ENCODE data around the gene POU2AF1. TPM values are rescaled to one million over a fixed set of nuclear protein-coding genes. Genes with fewer than 3 reads are reported as not detected.

POU2AF1 gene
- polyA plus RNA-seq, 1 donor (not counting 4 experiments of a cell fraction or from before 2014, with no cell fraction given): not detected

- Histone ChIP-seq H4K20me1 (ENCODE audit: control insufficient read depth, extremely low read depth, insufficient read depth, low read length) (no peaks in the 10 kb centered on the region), H3K4me1 (ENCODE audit: control insufficient read depth, extremely low read depth, insufficient read depth, low read length) (no peaks in the 10 kb centered on the region), H3K27me3 (ENCODE audit: control insufficient read depth, extremely low read depth, insufficient read depth, low read length) (peaks cover under 1% of the 10 kb centered on the region), H3K36me3 (ENCODE audit: control insufficient read depth in 2 of 2, extremely low read depth in 1 of 2, insufficient read depth in 2 of 2, low read length in 2 of 2) (no peaks in the 10 kb centered on the region), H2AFZ (ENCODE audit: control insufficient read depth, low read length) (no peak overlapping the region), H3K79me2 (ENCODE audit: control insufficient read depth, insufficient read depth, low read length) (no peaks in the 10 kb centered on the region), H3K9ac (ENCODE audit: control insufficient read depth, extremely low read depth, insufficient read depth, low read length) (no peak overlapping the region), H3K9me1 (ENCODE audit: control insufficient read depth, extremely low read depth, insufficient read depth, low read length) (no peaks in the 10 kb centered on the region), H3K4me2 (ENCODE audit: control insufficient read depth, extremely low read depth, insufficient read depth, low read depth, low read length) (no peak overlapping the region), H3K9me3 (ENCODE audit: control insufficient read depth, low read depth, low read length) (no peaks in the 10 kb centered on the region), H3K27ac (ENCODE audit: control insufficient read depth, insufficient read depth, low read length) (no peak overlapping the region), H3K4me3 (ENCODE audit: control insufficient read depth in 2 of 3, extremely low read depth in 1 of 3, insufficient read depth in 2 of 3, low read depth in 1 of 3, low read length in 3 of 3) (no peak overlapping the region)
- dilution Hi-C loops (cut with MboI; ENCODE audit: extremely low pct_ligation_motif_present, low sequenced_read_pairs): no loop called here
- FAIRE-seq (no peak), DNase-seq (ENCODE audit: low read depth, low spot score) (no peak)
- TF ChIP-seq CTCF (optimal IDR thresholded peaks at IDR 0.05 in 1 of 3, IDR thresholded peaks at IDR 0.05 in 1 of 3, conservative IDR thresholded peaks at IDR 0.05 in 1 of 3; ENCODE audit: extremely low read depth in 1 of 3, insufficient read depth in 2 of 3, low read length in 3 of 3): no peak
- no peak for TF ChIP-seq EZH2 (IDR thresholded peaks at IDR 0.05; ENCODE audit: low read length)
These were observed 30.8 kb upstream of the POU2AF1 start for GRCh38 chr11:111409915-111410314.

- no peak for FAIRE-seq
- H3K9ac ChIP-seq (ENCODE audit: control insufficient read depth, extremely low read depth, insufficient read depth, low read length): no peak overlapping the region
- dilution Hi-C loops (cut with MboI; ENCODE audit: extremely low pct_ligation_motif_present, low sequenced_read_pairs): no loop called here
These were observed 30.0 kb upstream of the POU2AF1 start for GRCh38 chr11:111408789-111409727.

More at GRCh38 chr11:111408789-111409727, 30.0 kb upstream of the POU2AF1 start:
- H3K27ac ChIP-seq (ENCODE audit: control insufficient read depth, insufficient read depth, low read length): no peak overlapping the region
- no peak overlapping the region for H2AFZ ChIP-seq (ENCODE audit: control insufficient read depth, low read length)
- H3K4me2 ChIP-seq (ENCODE audit: control insufficient read depth, extremely low read depth, insufficient read depth, low read depth, low read length): no peak overlapping the region
- no peaks in the 10 kb centered on the region for H3K4me1 ChIP-seq (ENCODE audit: control insufficient read depth, extremely low read depth, insufficient read depth, low read length)
- no peak overlapping the region for H3K4me3 ChIP-seq (ENCODE audit: control insufficient read depth in 2 of 3, extremely low read depth in 1 of 3, insufficient read depth in 2 of 3, low read depth in 1 of 3, low read length in 3 of 3)
- H3K9me1 ChIP-seq (ENCODE audit: control insufficient read depth, extremely low read depth, insufficient read depth, low read length): no peaks in the 10 kb centered on the region
- no peaks in the 10 kb centered on the region for H3K36me3 ChIP-seq (ENCODE audit: control insufficient read depth in 2 of 2, extremely low read depth in 1 of 2, insufficient read depth in 2 of 2, low read length in 2 of 2)
- no peaks in the 10 kb centered on the region for H3K9me3 ChIP-seq (ENCODE audit: control insufficient read depth, low read depth, low read length)
- H3K79me2 ChIP-seq (ENCODE audit: control insufficient read depth, insufficient read depth, low read length): no peaks in the 10 kb centered on the region
- TF ChIP-seq CTCF (optimal IDR thresholded peaks at IDR 0.05 in 1 of 3, IDR thresholded peaks at IDR 0.05 in 1 of 3, conservative IDR thresholded peaks at IDR 0.05 in 1 of 3; ENCODE audit: extremely low read depth in 1 of 3, insufficient read depth in 2 of 3, low read length in 3 of 3) (no peak), EZH2 (IDR thresholded peaks at IDR 0.05; ENCODE audit: low read length) (no peak)
- DNase-seq (ENCODE audit: low read depth, low spot score): no peak
- H3K27me3 ChIP-seq (ENCODE audit: control insufficient read depth, extremely low read depth, insufficient read depth, low read length): peaks cover 2% of the 10 kb centered on the region
- no peaks in the 10 kb centered on the region for H4K20me1 ChIP-seq (ENCODE audit: control insufficient read depth, extremely low read depth, insufficient read depth, low read length)

Data from keratinocyte (primary cell).